GM12878 (cell line): Measurements from ENCODE around the gene ARL15. TPM values are rescaled to one million over a fixed set of nuclear protein-coding genes. Genes with fewer than 3 reads are reported as not detected.

Experiments used
- ATAC-seq: fragments of 200-7000 bp; cut with Tn5 transposase; 3 replicates; pipeline ENCODE4 v1.9.1; 2020; ENCODE audit warnings: mild to moderate bottlenecking, moderate library complexity
- BruUV-seq: library from RNA; stranded (reverse); fragments of 400-500 nt; replicated peaks from 2 replicates; lab custom pipeline; 2021; lab: Mats Ljungman, UMichigan
- CTCF ChIA-PET: fragments of 300-600 bp; sonication (Branson Sonifier 250); formaldehyde crosslinking; extraction: SDS; loops from one replicate; lab custom pipeline; 2021; ENCODE audit warnings: inconsistent platforms; lab: Yijun Ruan, JAX
- POLR2A ChIA-PET: fragments of 350-600 bp; formaldehyde crosslinking; extraction: SDS; loops from one replicate; lab custom pipeline; 2021; ENCODE audit warnings: inconsistent platforms; lab: Charles Lee
- RAD21 ChIA-PET: fragments of 300-600 bp; sonication (Branson Sonifier 250); formaldehyde crosslinking; loops from one replicate; lab custom pipeline; 2023; ENCODE audit warnings: antibody characterized with exemption; ENCODE audit not compliant: unreplicated experiment; lab: Charles Lee
- SMC1A ChIA-PET: fragments of 300-600 bp; sonication (Branson Sonifier 250); formaldehyde crosslinking; loops from one replicate; lab custom pipeline; 2023; ENCODE audit not compliant: unreplicated experiment, uncharacterized antibody; lab: Charles Lee
- DNase-seq: peaks from one replicate; pipeline ENCODE4 v3.0.0-alpha.2; 2011; ENCODE audit warnings: low read depth, low spot score
- FAIRE-seq: peaks from 3 replicates; lab custom pipeline; 2011; peaks lifted over from hg19 to GRCh38; lab: Jason Lieb, UNC
- H2AFZ ChIP-seq: 2 replicates; pipeline ENCODE4 v1.6.0; 2011; ENCODE audit warnings: low read depth, low read length, control low read depth; ENCODE audit not compliant: control insufficient read depth
- H3K27ac ChIP-seq: 2 replicates; pipeline ENCODE4 v1.5.1; 2011; ENCODE audit warnings: control low read depth; ENCODE audit not compliant: control insufficient read depth, insufficient read depth
- H3K27me3 ChIP-seq, 2 experiments: replicated peaks in 1 of 2; 2 replicates each; pipeline versions ENCODE4 v1.6.0 to v1.6.1; 2011; ENCODE audit warnings: low read length in 1 of 2; ENCODE audit not compliant: control insufficient read depth in 2 of 2, insufficient read depth in 2 of 2
- H3K36me3 ChIP-seq, 2 experiments: 2 replicates each; pipeline ENCODE4 v1.5.1; 2011; ENCODE audit warnings: low read length in 1 of 2; ENCODE audit not compliant: control insufficient read depth in 2 of 2, insufficient read depth in 2 of 2
- H3K4me1 ChIP-seq: 2 replicates; pipeline ENCODE4 v1.6.1; 2011; ENCODE audit warnings: mild to moderate bottlenecking, low read length, moderate library complexity, mixed read lengths; ENCODE audit not compliant: control insufficient read depth, insufficient read depth
- H3K4me2 ChIP-seq: 2 replicates; pipeline ENCODE4 v1.6.0; 2011; ENCODE audit warnings: control low read depth; ENCODE audit not compliant: control insufficient read depth, insufficient read depth
- H3K4me3 ChIP-seq: fragments of 200-600 bp; sonication (generic); 2 replicates; pipeline ENCODE4 v1.5.1; 2016
- H3K79me2 ChIP-seq: 2 replicates; pipeline ENCODE4 v1.6.0; 2011; ENCODE audit warnings: low read length; ENCODE audit not compliant: control insufficient read depth, insufficient read depth
- H3K9ac ChIP-seq: 2 replicates; pipeline ENCODE4 v1.8.0; 2011; ENCODE audit warnings: low read length, control low read depth, mixed read lengths; ENCODE audit not compliant: control insufficient read depth, insufficient read depth
- H3K9me3 ChIP-seq: replicated peaks from 3 replicates; pipeline ENCODE4 v1.5.1; 2011; ENCODE audit warnings: mild to moderate bottlenecking, low read length; ENCODE audit not compliant: control insufficient read depth, insufficient read depth
- H4K20me1 ChIP-seq: 2 replicates; pipeline ENCODE4 v1.6.0; 2011; ENCODE audit not compliant: control insufficient read depth, insufficient read depth
- CTCF ChIP-seq, 3 experiments: IDR thresholded peaks in 2 of 3; conservative IDR thresholded peaks in 1 of 3; 2 replicates each; pipeline ENCODE4 v1.5.1; 2011; ENCODE audit warnings: low read depth in 3 of 3, low read length in 3 of 3, mild to moderate bottlenecking in 3 of 3, control low read depth in 2 of 3, moderate library complexity in 2 of 3, inconsistent platforms in 1 of 3, mixed read lengths in 1 of 3; ENCODE audit not compliant: control insufficient read depth in 2 of 3, insufficient read depth in 1 of 3; ENCODE audit errors: extremely low read depth in 1 of 3
- HCFC1 ChIP-seq: fragments of 150-350 bp; IDR thresholded peaks from 2 replicates; pipeline ENCODE4 v1.6.1; 2014; ENCODE audit warnings: low read length
- KDM1A ChIP-seq: fragments of 200-600 bp; sonication (generic); IDR thresholded peaks from 2 replicates; pipeline ENCODE4 v1.6.1; 2016; ENCODE audit warnings: borderline replicate concordance
- RAD21 ChIP-seq: IDR thresholded peaks from 2 replicates; pipeline ENCODE4 v1.6.1; 2011; ENCODE audit warnings: mild to moderate bottlenecking, low read depth, low read length, moderate library complexity; ENCODE audit not compliant: insufficient read depth
- ZBTB4 ChIP-seq: fragments of 450-650 bp; formaldehyde crosslinking; IDR thresholded peaks from 2 replicates; pipeline ENCODE4 v1.4.0; 2022; ENCODE audit warnings: mild to moderate bottlenecking, moderate library complexity
- WGBS: methylation state at CpG from one replicate; pipeline ENCODE4 v1.1.6; 2016; ENCODE audit warnings: low lambda C conversion rate; ENCODE audit not compliant: insufficient replicate concordance, insufficient coverage; ENCODE audit errors: missing lambda C conversion rate; 5-methylcytosine and 5-hydroxymethylcytosine counted together
- in situ Hi-C: fragments of 300-500 bp; cut with MboI; formaldehyde crosslinking; loops from 9 replicates; pipeline ENCODE4 v1.14.3; 2018; ENCODE audit warnings: mixed read lengths
- intact Hi-C: fragments of 100-400 bp; cut with micrococcal nuclease; formaldehyde crosslinking; loops from one replicate; pipeline ENCODE4 v1.14.2; 2022; ENCODE audit not compliant: unreplicated experiment
- polyA plus RNA-seq, 11 experiments: library from polyadenylated mRNA; depleted of rRNA in 4 of 11; unstranded in 6 of 11; stranded (reverse) in 5 of 11; fragments of >200 nt; fragmentation: Nextera tagmentation in 4 of 11; fragmentation: Illumina TruSeq in 1 of 11; extraction: Ambion mirVana in 4 of 11; extraction: Trizol in 1 of 11; gene quantifications; 1 replicate in 1 of 11; 2 replicates in 10 of 11; pipeline versions ENCODE4 v1.2.1 to v1.2.3, GENCODE V29; 2011 to 2016; ENCODE audit warnings: inconsistent platforms in 2 of 11, missing spikeins in 2 of 11, low read depth in 1 of 11
- total RNA-seq, 4 experiments: library from RNA; depleted of rRNA in 3 of 4; stranded (reverse); fragments of >200 nt in 3 of 4; fragmentation: Illumina TruSeq in 1 of 4; extraction: Trizol in 1 of 4; gene quantifications; 2 replicates each; pipeline versions ENCODE4 v1.2.1 to v1.2.3, GENCODE V29; 2013 to 2021

Gene ARL15
- total and polyA plus RNA-seq, 10 of the 15 experiments (the other 5 are each of a cell fraction or from before 2014, with no cell fraction given) = 3.6 to 11.0 (median 7.7) TPM

- WGBS = 95% methylated on average over 2 of the region's 2 CpGs
Measured at GRCh38 chr5:54087436-54087835, 222.9 kb downstream of the ARL15 start.

More at GRCh38 chr5:54087436-54087835, 222.9 kb downstream of the ARL15 start:
- H3K79me2 ChIP-seq = no peaks in the 10 kb centered on the region
- no TSS peak for BruUV-seq
- H3K9me3 ChIP-seq = no peaks in the 10 kb centered on the region
- no peak overlapping the region for H3K4me2 ChIP-seq
- no peak overlapping the region for H3K4me3 ChIP-seq
- H2AFZ ChIP-seq = no peak overlapping the region
- ChIA-PET POLR2A (no interaction called here), CTCF (no interaction called here), RAD21 (no interaction called here), SMC1A (interaction anchor here (1.3 kb wide), 1 partner anchor 10 kb away, joined by 3 read pairs; no protein-coding TSS in a partner anchor)
- intact Hi-C loops (no loop called here), in situ Hi-C loops (no loop called here)
- no peaks in the 10 kb centered on the region for H4K20me1 ChIP-seq
- no peak overlapping the region for H3K9ac ChIP-seq
- TF ChIP-seq RAD21 = no peak
- no peak for TF ChIP-seq CTCF (IDR thresholded peaks at IDR 0.05 in 2 of 3, conservative IDR thresholded peaks at IDR 0.05 in 1 of 3; ENCODE audit: control insufficient read depth in 2 of 3, extremely low read depth in 1 of 3, insufficient read depth in 1 of 3, low read depth in 3 of 3, low read length in 3 of 3)
- TF ChIP-seq KDM1A = no peak
- TF ChIP-seq HCFC1 = no peak
- TF ChIP-seq ZBTB4 (CRISPR knock-in tag) = no peak
- ATAC-seq (no peak), FAIRE-seq (no peak), DNase-seq (no peak)
- H3K4me1 ChIP-seq = no peaks in the 10 kb centered on the region
- no peak overlapping the region for H3K27ac ChIP-seq
- no peaks in the 10 kb centered on the region for H3K27me3 ChIP-seq
- H3K36me3 ChIP-seq = no peaks in the 10 kb centered on the region
